CMK (cell line): ENCODE results near the gene GNAT3.

Source experiments
- DNase-seq: peaks from one replicate; pipeline ENCODE4 v3.0.0-alpha.2; 2010; ENCODE audit warnings: low read depth

GNAT3 gene

GRCh38 chr7:80500325-80500724 lies 11.5 kb downstream of the GNAT3 start:
- DNase-seq, result no peak

GRCh38 chr7:80499350-80499953 lies 12.4 kb downstream of the GNAT3 start:
- DNase-seq, result no peak

- no peak for DNase-seq
Measured at GRCh38 chr7:80498481-80499349, 13.1 kb downstream of the GNAT3 start.

GRCh38 chr7:80496586-80496985 lies 15.3 kb downstream of the GNAT3 start:
- no peak for DNase-seq

GRCh38 chr7:80493121-80493849 lies 18.6 kb downstream of the GNAT3 start:
- DNase-seq, result no peak

GRCh38 chr7:80491462-80491861 lies 20.4 kb downstream of the GNAT3 start:
- no peak for DNase-seq

GRCh38 chr7:80488851-80489370 lies 23.0 kb downstream of the GNAT3 start:
- no peak for DNase-seq

GRCh38 chr7:80488406-80488805 lies 23.5 kb downstream of the GNAT3 start:
- DNase-seq, result no peak

GRCh38 chr7:80485721-80486120 lies 26.1 kb downstream of the GNAT3 start:
- no peak for DNase-seq

- no peak for DNase-seq
Measured at GRCh38 chr7:80482950-80483349, 28.9 kb downstream of the GNAT3 start.

GRCh38 chr7:80481196-80481884 lies 30.5 kb downstream of the GNAT3 start:
- DNase-seq, result no peak

- DNase-seq, result no peak
Measured at GRCh38 chr7:80480566-80480965, 31.3 kb downstream of the GNAT3 start.

- no peak for DNase-seq
Measured at GRCh38 chr7:80478683-80479082, 33.2 kb downstream of the GNAT3 start.

- no peak for DNase-seq
Measured at GRCh38 chr7:80476035-80476434, 35.8 kb downstream of the GNAT3 start.

GRCh38 chr7:80475383-80475782 lies 36.5 kb downstream of the GNAT3 start:
- no peak for DNase-seq

GRCh38 chr7:80473751-80474150 lies 38.1 kb downstream of the GNAT3 start:
- DNase-seq, result no peak

- DNase-seq, result no peak
Measured at GRCh38 chr7:80472491-80473200, 39.2 kb downstream of the GNAT3 start.

GRCh38 chr7:80468931-80469714 lies 42.7 kb downstream of the GNAT3 start:
- DNase-seq, result no peak

GRCh38 chr7:80467069-80467468 lies 44.8 kb downstream of the GNAT3 start:
- DNase-seq, result no peak

- no peak for DNase-seq
Measured at GRCh38 chr7:80466636-80467035, 45.2 kb downstream of the GNAT3 start.

GRCh38 chr7:80464211-80464610 lies 47.7 kb downstream of the GNAT3 start:
- no peak for DNase-seq
